Fibroblast of lung (primary cell): ENCODE measurements around the gene WDR20.

ENCODE experiments used
- EZH2 ChIP-seq: IDR thresholded peaks from 2 replicates; pipeline ENCODE4 v1.5.1; 2012; ENCODE audit warnings: low read length, control low read depth, mild to moderate bottlenecking; ENCODE audit errors: missing control alignments
- TF ChIP-seq, protein P1 (sequence below), 2 donors: IDR thresholded peaks in 1 of 2; conservative IDR thresholded peaks in 1 of 2; 1 replicate in 1 of 2; 2 replicates in 1 of 2; pipeline ENCODE4 v1.5.1; 2011 to 2012; ENCODE audit warnings: low read length in 2 of 2, control low read depth in 1 of 2, inconsistent platforms in 1 of 2, low read depth in 1 of 2, mild to moderate bottlenecking in 1 of 2

DNA sequence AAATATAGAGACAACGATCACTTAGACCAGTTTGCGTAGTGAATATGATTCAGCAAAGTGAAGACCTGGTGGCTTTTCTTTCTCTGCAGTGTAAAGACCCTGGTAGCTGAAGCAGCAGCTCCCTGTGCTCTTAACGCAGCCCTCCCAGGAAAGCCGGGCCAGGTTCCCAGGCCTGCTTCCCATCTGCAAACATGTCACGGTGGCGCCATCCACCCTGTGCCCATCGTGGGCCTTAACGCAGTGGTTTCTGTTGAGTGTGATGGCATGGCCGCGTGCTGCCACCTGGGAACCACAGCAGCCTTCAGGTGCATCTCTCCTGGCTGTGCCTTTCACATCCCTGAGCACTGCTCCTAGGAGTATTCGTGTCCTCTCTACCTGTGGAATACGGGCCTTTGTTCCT is 71.5 kb downstream of the WDR20 start:
- TF ChIP-seq, protein P1, sequence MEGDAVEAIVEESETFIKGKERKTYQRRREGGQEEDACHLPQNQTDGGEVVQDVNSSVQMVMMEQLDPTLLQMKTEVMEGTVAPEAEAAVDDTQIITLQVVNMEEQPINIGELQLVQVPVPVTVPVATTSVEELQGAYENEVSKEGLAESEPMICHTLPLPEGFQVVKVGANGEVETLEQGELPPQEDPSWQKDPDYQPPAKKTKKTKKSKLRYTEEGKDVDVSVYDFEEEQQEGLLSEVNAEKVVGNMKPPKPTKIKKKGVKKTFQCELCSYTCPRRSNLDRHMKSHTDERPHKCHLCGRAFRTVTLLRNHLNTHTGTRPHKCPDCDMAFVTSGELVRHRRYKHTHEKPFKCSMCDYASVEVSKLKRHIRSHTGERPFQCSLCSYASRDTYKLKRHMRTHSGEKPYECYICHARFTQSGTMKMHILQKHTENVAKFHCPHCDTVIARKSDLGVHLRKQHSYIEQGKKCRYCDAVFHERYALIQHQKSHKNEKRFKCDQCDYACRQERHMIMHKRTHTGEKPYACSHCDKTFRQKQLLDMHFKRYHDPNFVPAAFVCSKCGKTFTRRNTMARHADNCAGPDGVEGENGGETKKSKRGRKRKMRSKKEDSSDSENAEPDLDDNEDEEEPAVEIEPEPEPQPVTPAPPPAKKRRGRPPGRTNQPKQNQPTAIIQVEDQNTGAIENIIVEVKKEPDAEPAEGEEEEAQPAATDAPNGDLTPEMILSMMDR (conservative IDR thresholded peaks at IDR 0.05 in 1 of 2, IDR thresholded peaks at IDR 0.05 in 1 of 2; ENCODE audit: low read depth in 1 of 2, low read length in 2 of 2), result no peak
- TF ChIP-seq EZH2, result no peak
